ENCODE measurements around the gene ZNF778.

The ZNF778 gene

DNA sequence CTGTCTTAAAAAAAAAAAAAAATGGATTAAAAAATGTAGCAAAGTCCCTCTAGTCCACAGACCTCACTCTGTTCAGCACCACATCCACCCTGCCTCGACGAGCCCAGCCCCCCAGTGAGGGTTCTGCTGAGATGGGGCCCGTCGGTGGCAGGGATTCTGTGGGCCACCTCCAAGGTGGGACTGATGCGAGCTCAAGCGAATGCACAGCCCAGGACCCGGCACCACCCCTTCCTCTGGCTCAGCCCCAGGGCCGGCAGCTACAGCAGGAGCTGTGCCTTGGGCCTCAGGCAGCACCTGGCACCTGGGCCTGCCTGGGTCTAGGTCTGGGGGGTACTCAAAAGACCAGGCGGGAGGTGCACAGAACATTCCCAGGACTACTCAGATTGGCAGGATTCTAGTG lies 59.5 kb downstream of the ZNF778 start:
- DNase-seq (ENCODE audit: low read depth): no peak

DNA sequence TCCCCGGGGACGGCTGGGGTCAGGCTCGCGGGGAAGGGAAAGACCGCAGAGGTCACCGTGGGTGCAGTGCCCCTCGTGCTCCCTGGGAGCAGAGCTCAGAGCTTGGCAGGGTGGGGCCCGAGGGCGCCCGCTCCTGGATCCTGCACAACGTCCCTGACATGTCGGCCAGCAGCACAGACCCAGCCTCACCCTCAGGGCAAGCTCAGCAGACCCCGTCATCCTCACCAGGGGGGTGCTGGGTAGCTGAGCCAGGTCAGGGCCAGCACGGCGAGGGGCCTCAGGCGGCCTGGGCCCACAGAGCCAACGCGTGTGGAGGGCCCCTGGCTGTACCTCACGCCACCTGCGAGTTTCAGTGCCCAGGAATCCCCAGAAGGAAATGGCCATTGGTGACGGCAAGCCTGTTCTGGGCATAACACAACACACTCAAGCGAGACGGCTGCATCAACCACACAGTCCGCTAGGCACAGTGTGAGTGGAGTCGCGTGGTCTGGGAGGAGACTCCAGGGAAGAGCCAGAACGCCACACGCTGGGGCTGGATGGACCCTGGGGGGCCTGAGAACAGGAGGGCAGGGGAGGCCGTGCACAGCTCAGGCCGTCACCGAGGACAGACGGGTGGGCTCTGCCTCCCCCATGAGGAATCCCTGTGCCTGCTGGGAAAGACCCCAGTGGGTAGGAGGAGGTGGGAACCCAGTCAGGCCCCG lies 60.3 kb downstream of the ZNF778 start:
- no peak for DNase-seq (ENCODE audit: low read depth)

DNA sequence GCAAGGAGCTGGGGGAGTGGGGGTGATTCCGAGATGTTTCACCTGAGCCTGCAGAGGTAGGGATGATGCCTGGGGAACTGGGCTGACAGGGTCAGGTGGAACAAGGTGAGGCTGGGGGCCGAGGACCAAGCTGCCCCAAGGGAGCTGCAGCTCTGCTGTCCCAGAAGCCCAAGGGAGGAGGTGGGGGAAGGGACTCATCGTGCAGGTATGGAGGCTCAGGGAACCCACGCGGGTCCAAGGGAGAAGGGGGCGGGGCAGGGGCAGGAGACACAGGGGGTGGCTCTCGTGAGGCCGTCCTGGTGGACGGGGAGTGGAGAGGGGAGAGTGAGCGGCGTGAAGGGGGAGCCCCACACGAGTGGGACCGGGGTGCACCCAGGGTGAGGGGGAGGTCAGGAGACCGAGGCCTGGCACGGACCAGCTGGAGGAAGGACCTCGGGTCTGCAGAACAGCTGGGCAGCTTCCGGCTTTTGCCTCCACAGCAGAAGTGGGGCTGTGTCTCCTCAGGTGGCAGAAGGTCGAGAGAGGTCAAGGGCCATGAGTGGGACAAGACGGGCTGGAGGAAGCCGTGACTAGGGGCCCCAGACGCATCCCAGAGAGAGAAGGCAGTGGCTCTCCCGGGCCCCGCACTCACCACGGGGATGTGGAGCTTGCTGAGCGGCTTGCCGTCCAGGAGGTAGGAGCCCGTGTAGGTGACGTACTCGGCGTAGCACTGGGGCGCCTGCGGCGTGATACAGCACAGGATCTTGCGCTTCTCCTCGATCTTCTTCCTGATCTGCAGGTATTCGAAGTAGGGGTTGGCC lies 61.1 kb downstream of the ZNF778 start:
- DNase-seq (ENCODE audit: low read depth): no peak

DNA sequence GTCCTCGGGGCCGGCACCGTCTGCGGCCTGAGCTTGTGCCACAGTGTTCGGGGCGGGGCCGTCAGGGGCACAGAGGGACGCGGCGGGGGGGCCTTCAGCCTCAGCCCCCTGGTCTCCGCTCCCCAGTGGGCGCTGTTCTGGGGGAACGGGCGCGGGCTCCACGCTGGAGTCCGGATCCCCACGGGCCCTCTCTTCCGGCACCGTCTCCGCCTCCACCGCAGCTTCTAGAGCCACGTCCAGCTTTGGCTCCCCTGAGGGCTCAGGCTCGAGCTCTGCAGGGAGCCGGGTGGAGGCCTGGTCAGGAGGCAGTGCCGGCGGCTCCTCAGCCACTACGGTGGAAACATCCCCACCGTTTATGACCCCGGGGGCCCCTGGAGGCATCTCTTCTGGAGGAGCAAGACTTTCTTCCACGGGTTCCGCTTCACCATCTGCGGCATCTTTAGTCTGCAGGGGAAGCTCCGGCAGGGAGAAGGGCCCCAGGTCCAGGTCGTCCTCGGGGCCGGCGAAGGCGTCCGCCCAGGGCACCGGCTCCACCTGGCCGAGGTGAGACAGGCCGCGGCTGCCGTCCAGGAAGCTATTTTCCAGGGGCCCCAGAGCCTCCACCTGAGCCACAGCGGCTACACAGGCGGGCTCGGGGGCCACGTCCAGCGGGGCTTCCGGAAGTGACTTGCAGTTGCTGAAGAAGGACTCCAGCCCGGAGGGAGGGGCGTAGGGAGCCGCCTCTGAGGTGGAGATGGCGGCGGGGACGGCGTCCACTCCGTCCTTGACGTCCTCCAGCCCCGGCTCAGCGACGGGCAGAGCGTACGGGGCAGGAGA lies 62.4 kb downstream of the ZNF778 start:
- no peak for DNase-seq (ENCODE audit: low read depth)

DNA sequence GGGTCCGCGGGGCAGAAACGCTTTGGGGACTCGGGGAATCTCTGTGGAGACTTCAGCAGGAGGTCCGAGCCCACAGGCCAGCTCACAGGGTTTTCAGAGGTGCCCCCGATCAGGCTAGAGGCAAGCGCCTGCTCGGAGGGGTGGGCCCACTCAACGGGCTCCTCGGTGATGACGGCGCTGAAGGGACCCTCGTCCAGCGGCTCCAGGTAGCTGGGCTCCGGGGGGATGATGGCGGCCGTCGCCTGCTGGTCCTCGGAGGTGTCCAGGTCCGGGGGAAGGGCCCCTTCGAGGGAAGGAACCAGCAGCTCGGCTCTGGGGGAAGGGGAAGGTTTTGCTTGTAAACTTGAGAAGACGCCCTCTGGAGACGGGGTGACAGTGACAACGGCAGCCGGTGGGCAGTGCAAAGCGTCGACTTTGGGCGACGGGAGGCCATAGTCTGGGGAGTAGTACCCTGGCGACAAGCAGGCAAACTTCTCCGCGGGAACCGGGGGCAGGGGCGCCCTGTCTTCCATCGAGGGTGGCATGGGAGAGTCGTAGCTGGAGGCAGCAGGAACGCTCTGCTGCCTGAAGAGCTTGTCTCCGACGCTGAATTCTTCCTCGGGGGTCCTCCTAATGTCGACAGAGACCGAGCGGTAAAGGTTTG lies 63.2 kb downstream of the ZNF778 start:
- no peak for DNase-seq (ENCODE audit: low read depth)

DNA sequence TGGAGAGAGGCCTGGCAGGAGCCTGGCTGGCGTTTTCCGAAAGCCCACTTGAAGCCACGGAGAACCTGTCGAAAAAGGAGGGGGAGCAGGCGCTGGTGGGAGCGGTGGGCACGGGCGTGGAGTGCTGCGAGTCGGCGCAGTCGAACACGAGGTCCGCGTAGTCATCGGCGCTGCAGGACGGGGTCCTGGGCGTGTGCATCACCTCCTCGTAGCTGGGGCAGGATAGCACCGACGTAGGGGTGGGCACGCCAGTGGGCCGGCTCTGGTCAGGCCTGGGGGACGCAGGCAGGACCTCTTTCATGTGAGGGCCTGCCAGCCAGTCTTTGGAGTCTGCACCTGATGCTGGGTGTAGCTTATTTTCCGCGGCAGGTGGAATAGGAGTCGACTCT lies 63.7 kb downstream of the ZNF778 start:
- DNase-seq (ENCODE audit: low read depth): no peak

DNA sequence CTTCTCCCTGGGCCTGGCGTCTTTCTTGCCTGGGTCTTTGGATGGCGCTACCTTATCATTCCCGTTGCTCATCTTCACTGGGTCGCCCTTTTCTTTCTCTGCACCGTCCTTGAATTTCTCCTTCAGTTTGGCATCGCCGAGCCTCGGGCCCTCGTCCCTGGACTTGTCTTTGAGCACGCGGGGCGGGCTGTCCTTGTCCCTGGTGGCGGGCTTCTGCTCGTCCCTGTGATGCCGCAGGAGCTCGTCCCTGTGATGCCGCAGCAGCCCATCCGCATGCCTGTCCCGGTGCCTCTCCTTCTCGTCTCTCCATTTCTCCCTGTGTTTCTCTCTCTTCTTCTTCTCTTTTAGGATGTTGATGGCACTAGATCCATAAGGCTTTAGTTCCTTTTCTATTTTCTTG lies 64.3 kb downstream of the ZNF778 start:
- no peak for DNase-seq (ENCODE audit: low read depth)

DNA sequence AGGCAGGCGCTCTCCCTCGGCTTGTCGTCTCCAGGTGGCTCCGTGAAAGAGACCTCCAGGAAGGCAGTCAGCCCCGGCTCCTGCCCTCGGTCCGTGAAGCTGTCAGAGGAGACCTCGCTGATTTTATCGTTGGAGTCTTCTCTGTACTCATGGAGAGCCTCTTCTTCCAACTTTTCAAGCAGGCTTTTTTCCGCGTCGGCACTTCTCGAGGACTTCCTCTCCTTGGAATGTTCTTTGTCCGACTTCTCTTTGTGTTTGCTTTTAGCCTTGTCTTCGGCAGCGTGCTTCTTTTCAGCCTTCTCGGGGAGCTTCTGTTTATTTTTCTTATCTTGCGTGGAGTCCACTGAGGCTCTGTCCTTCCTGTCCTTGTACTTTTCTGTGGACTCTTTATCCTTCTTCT lies 65.0 kb downstream of the ZNF778 start:
- no peak for DNase-seq (ENCODE audit: low read depth)

DNA sequence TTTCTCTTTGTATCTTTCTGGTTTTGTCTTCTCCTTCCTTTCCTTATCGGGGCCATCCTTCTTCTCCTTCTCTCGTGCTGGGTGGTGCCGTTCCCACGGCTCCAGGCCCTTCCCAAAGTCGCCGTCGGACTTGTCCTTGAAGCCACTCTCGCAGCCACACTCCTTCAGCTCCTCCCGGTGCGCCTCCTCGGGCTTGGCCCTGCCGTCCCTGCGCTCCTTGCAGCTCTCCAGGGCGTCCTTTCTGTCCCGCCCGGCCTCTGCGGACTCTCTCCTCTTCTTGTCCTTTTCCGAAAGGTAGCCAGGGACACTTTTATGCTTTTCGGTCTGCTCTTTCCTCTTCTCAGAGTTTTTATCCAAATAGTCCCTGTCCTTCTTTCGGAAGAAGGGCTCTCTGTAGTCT lies 65.9 kb downstream of the ZNF778 start:
- no peak for DNase-seq (ENCODE audit: low read depth)

DNA sequence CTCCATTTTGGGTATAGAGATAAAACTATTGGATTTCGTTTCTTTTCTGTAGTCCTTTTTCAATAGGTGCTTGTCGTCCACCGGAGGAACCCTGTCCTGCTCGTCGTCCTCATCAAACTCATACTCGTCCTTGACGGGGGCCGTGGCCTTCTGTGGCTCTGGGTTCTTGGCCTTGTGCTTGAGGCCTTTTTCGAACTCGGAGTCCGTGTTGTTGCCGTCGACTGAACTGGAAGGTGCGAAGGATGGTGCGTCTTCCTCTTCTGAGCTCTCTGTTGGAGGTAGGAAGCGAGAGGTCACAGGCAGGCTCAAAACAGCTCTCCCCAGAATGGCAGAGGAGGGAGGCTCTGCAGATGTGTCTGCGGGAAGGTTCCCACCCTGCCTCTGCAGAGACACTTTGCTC lies 67.9 kb downstream of the ZNF778 start:
- DNase-seq (ENCODE audit: low read depth): no peak

DNA sequence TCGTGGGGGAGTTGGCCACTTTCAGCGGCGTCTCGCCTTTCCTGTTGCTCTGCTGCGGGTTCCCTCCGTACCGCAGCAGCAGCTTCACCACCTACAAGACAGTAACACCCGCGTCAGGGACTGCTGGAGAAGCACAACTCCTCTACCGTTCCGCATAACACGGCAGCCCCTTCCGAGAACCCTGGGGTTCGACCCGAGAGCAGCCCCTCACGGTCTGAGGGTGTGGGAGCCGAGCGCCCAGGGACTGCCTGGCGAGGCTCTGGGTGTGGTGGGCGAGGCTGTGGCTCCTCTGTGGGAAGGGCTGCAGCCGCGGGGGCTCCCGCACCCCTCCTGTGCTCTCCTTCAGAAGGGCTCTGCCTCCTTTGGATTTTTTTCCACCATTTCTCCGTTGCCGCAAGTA lies 68.6 kb downstream of the ZNF778 start:
- no peak for DNase-seq (ENCODE audit: low read depth)
